K562 (cell line): Measurements from ENCODE around the gene CFAP97D2. TPM values are rescaled to one million over a fixed set of nuclear protein-coding genes. Genes with fewer than 3 reads are reported as not detected.

Experiments used
- ATAC-seq: fragments of 200-7000 bp; cut with Tn5 transposase; 3 replicates; pipeline ENCODE4 v1.9.1; 2020; ENCODE audit warnings: moderate library complexity
- BruUV-seq: library from RNA; stranded (reverse); fragments of 400-500 nt; replicated peaks from 2 replicates; lab custom pipeline; 2021; lab: Mats Ljungman, UMichigan
- CTCF ChIA-PET: fragments of 300-600 bp; formaldehyde crosslinking; extraction: SDS; loops from one replicate; lab custom pipeline; 2021; ENCODE audit warnings: low intra/inter-chr PET ratio; lab: Yijun Ruan, JAX
- POLR2A ChIA-PET: fragments of 300-600, 350-650 bp; sonication (Branson Sonifier 250); formaldehyde crosslinking; extraction: SDS; loops from one replicate; lab custom pipeline; 2021; ENCODE audit warnings: antibody characterized with exemption, inconsistent platforms; lab: Yijun Ruan, JAX
- DNase-seq, 4 experiments: peaks; one replicate each; pipeline versions ENCODE4 v3.0.0 to v3.0.0-alpha.2; 2011 to 2018; ENCODE audit warnings: low spot score in 3 of 4, mixed read lengths in 3 of 4; ENCODE audit errors: extremely low read depth in 1 of 4
- FAIRE-seq: peaks from 2 replicates; lab custom pipeline; 2011; peaks lifted over from hg19 to GRCh38; lab: Jason Lieb, UNC
- H2AFZ ChIP-seq: 2 replicates; pipeline ENCODE4 v1.6.0; 2011; ENCODE audit warnings: low read depth, low read length, control low read depth, inconsistent platforms
- H3K27ac ChIP-seq: fragments of 200-600 bp; 3 replicates; pipeline ENCODE4 v1.8.0; 2011; ENCODE audit warnings: low read depth, mild to moderate bottlenecking, control low read depth, inconsistent platforms, low read length, moderate library complexity, mixed read lengths; ENCODE audit errors: extremely low read depth
- H3K27me3 ChIP-seq, 2 experiments: fragments of 300-600 bp in 1 of 2; 2 replicates in 1 of 2; 3 replicates in 1 of 2; pipeline versions ENCODE4 v1.6.0 to v1.8.0; 2011; ENCODE audit warnings: inconsistent platforms in 2 of 2, low read length in 2 of 2, mild to moderate bottlenecking in 1 of 2, mixed read lengths in 1 of 2, moderate library complexity in 1 of 2; ENCODE audit not compliant: control insufficient read depth in 2 of 2, insufficient read depth in 2 of 2
- H3K36me3 ChIP-seq: fragments of 300-600 bp; 3 replicates; pipeline ENCODE4 v1.8.0; 2011; ENCODE audit warnings: mild to moderate bottlenecking, low read length, inconsistent platforms; ENCODE audit not compliant: control insufficient read depth, insufficient read depth
- H3K4me1 ChIP-seq, 2 experiments: fragments of 200-600 bp in 1 of 2; replicated peaks in 1 of 2; 2 replicates in 1 of 2; 3 replicates in 1 of 2; pipeline versions ENCODE4 v1.5.1 to v1.8.0; 2011; ENCODE audit warnings: inconsistent platforms in 2 of 2, low read length in 2 of 2, mild to moderate bottlenecking in 1 of 2, mixed read lengths in 1 of 2, moderate library complexity in 1 of 2; ENCODE audit not compliant: control insufficient read depth in 2 of 2, insufficient read depth in 2 of 2
- H3K4me2 ChIP-seq: 2 replicates; pipeline ENCODE4 v1.6.1; 2011; ENCODE audit warnings: low read length, control low read depth, inconsistent platforms, mixed read lengths; ENCODE audit not compliant: insufficient read depth
- H3K4me3 ChIP-seq: fragments of 200-600 bp; sonication (generic), shearing (Covaris generic); 2 replicates; pipeline ENCODE4 v1.5.1; 2016; ENCODE audit warnings: control low read depth, inconsistent platforms
- H3K79me2 ChIP-seq: fragments of 200-600 bp; 3 replicates; pipeline ENCODE4 v1.8.0; 2011; ENCODE audit warnings: low read length, inconsistent platforms; ENCODE audit not compliant: control insufficient read depth, insufficient read depth
- H3K9ac ChIP-seq, 2 experiments: 2 replicates each; pipeline versions ENCODE4 v1.6.0 to v1.6.1; 2011; ENCODE audit warnings: low read depth in 2 of 2, low read length in 2 of 2, control low read depth in 1 of 2, inconsistent platforms in 1 of 2, mild to moderate bottlenecking in 1 of 2, mixed read lengths in 1 of 2; ENCODE audit not compliant: insufficient read depth in 1 of 2
- H3K9me1 ChIP-seq: one replicate; pipeline ENCODE4 v1.6.0; 2011; ENCODE audit warnings: inconsistent platforms, mild to moderate bottlenecking, low read length, moderate library complexity; ENCODE audit not compliant: control insufficient read depth, insufficient read depth
- H3K9me3 ChIP-seq: replicated peaks from 2 replicates; pipeline ENCODE4 v1.5.1; 2011; ENCODE audit warnings: low read depth, low read length, inconsistent platforms; ENCODE audit not compliant: control insufficient read depth, insufficient read depth
- H4K20me1 ChIP-seq: replicated peaks from 2 replicates; pipeline ENCODE4 v1.6.1; 2011; ENCODE audit warnings: low read length, inconsistent platforms, mixed read lengths; ENCODE audit not compliant: control insufficient read depth, insufficient read depth
- ATF2 ChIP-seq: sonication (generic); formaldehyde crosslinking; IDR thresholded peaks from 2 replicates; pipeline ENCODE4 v1.8.1; 2022; ENCODE audit warnings: missing genetic modification reagents
- ETV5 ChIP-seq: sonication (generic); formaldehyde crosslinking; IDR thresholded peaks from 2 replicates; pipeline ENCODE4 v1.4.0; 2020; ENCODE audit warnings: low read depth, mild to moderate bottlenecking, missing genetic modification reagents
- HDAC6 ChIP-seq: IDR thresholded peaks from 2 replicates; pipeline ENCODE4 v1.6.1; 2012; ENCODE audit warnings: low read depth, mild to moderate bottlenecking, control low read depth, inconsistent platforms, low read length, moderate library complexity
- POLR2A ChIP-seq: fragments of 450-650 bp; conservative IDR thresholded peaks from 2 replicates; pipeline ENCODE4 v1.6.1; 2016
- POLR2G ChIP-seq: fragments of 200-400 bp; formaldehyde crosslinking; IDR thresholded peaks from 2 replicates; pipeline ENCODE4 v1.6.1; 2017; ENCODE audit warnings: low read depth, mild to moderate bottlenecking, antibody characterized with exemption, low read length, moderate library complexity
- PRPF4 ChIP-seq: fragments of 200-400 bp; formaldehyde crosslinking; IDR thresholded peaks from one replicate; pipeline ENCODE4 v1.6.1; 2017; ENCODE audit warnings: low read length, low read depth, mild to moderate bottlenecking; ENCODE audit not compliant: insufficient read depth, poor library complexity, severe bottlenecking
- TBL1XR1 ChIP-seq, 2 experiments: IDR thresholded peaks; 2 replicates each; pipeline ENCODE4 v1.6.1; 2012; ENCODE audit warnings: improper control_type of control experiment in 2 of 2, low read length in 2 of 2, mild to moderate bottlenecking in 1 of 2
- TCF7L2 ChIP-seq: fragments of 150-350 bp; IDR thresholded peaks from 2 replicates; pipeline ENCODE4 v1.6.1; 2016; ENCODE audit warnings: low read depth, mild to moderate bottlenecking, low read length, moderate library complexity
- ZNF197 ChIP-seq: fragments of 200-800 bp; sonication (Bioruptor generic); IDR thresholded peaks from 2 replicates; pipeline ENCODE4 v1.6.1; 2016; ENCODE audit warnings: low read depth, missing genetic modification characterization, missing compliant biosample characterization
- ZNF518B ChIP-seq: fragments of 250-450 bp; sonication (Bioruptor Pico); IDR thresholded peaks from 2 replicates; pipeline ENCODE4 v1.5.0; 2021; ENCODE audit warnings: mild to moderate bottlenecking, moderate library complexity
- ZNF561 ChIP-seq: fragments of 450-650 bp; formaldehyde crosslinking; conservative IDR thresholded peaks from 2 replicates; pipeline ENCODE4 v1.4.0; 2020; ENCODE audit warnings: mild to moderate bottlenecking, moderate library complexity
- WGBS: fragments of 100-300 bp; shearing (Covaris generic); methylation state at CpG from one replicate; pipeline ENCODE4 v1.1.6; 2016; ENCODE audit warnings: low coverage, mixed read lengths; ENCODE audit not compliant: insufficient coverage; ENCODE audit errors: missing lambda C conversion rate; 5-methylcytosine and 5-hydroxymethylcytosine counted together
- in situ Hi-C: fragments of 300-500 bp; cut with MboI; formaldehyde crosslinking; loops from 4 replicates; pipeline ENCODE4 v1.15.0; 2018; ENCODE audit warnings: inconsistent platforms, mixed read lengths
- intact Hi-C: fragments of 100-400 bp; cut with micrococcal nuclease; formaldehyde crosslinking; loops from 2 replicates; pipeline ENCODE4 v1.14.2; 2022
- polyA plus RNA-seq, 8 experiments: library from polyadenylated mRNA; depleted of rRNA in 4 of 8; stranded (reverse) in 5 of 8; unstranded in 3 of 8; fragments of >200 nt; fragmentation: Nextera tagmentation in 2 of 8; fragmentation: Illumina TruSeq in 1 of 8; extraction: Ambion mirVana in 2 of 8; extraction: Trizol in 1 of 8; gene quantifications; 2 replicates each; pipeline versions ENCODE4 v1.2.1 to v1.2.3, GENCODE V29; 2011 to 2014; ENCODE audit warnings: inconsistent platforms in 1 of 8, missing spikeins in 1 of 8
- total RNA-seq, 7 experiments: library from RNA; depleted of rRNA in 6 of 7; stranded (reverse); fragments of >200 nt in 6 of 7; fragmentation: Illumina TruSeq in 2 of 7; extraction: Trizol in 2 of 7; gene quantifications; 2 replicates each; pipeline versions ENCODE4 v1.2.1 to v1.2.3, GENCODE V29; 2011 to 2021; ENCODE audit warnings: low replicate concordance in 1 of 7
- TF ChIP-seq, protein P1 (sequence below): fragments of 450-650 bp; IDR thresholded peaks from 2 replicates; pipeline ENCODE4 v1.6.1; 2018; ENCODE audit not compliant: partially characterized antibody
- TF ChIP-seq, protein P2 (sequence below), 2 experiments: fragments of 450-650 bp; IDR thresholded peaks; 2 replicates each; pipeline ENCODE4 v1.6.1; 2016

Gene CFAP97D2
- total and polyA plus RNA-seq, 9 of the 15 experiments (the other 6 are each of a cell fraction or from before 2014, with no cell fraction given) = not detected

- Histone ChIP-seq H3K27ac (no peak overlapping the region), H3K9ac (no peak overlapping the region), H3K79me2 (no peaks in the 10 kb centered on the region), H3K27me3 (no peaks in the 10 kb centered on the region), H3K36me3 (peaks cover 98% of the 10 kb centered on the region), H3K9me1 (no peaks in the 10 kb centered on the region), H3K4me3 (no peak overlapping the region), H2AFZ (no peak overlapping the region), H3K4me1 (no peaks in the 10 kb centered on the region), H3K4me2 (no peak overlapping the region), H4K20me1 (no peaks in the 10 kb centered on the region), H3K9me3 (no peaks in the 10 kb centered on the region)
- POLR2A ChIA-PET = no interaction called here
- no peak for DNase-seq
- in situ Hi-C loops (no loop called here), intact Hi-C loops (no loop called here)
- 92% methylated on average over 7 of the region's 7 CpGs for WGBS
- no peak for ATAC-seq
- no peak for FAIRE-seq
- CTCF ChIA-PET = no interaction called here
- no TSS peak for BruUV-seq
- TF ChIP-seq TBL1XR1 (IDR thresholded peaks at IDR 0.05; ENCODE audit: low read length in 2 of 2) (no peak), ZNF518B (CRISPR knock-in tag) (no peak), POLR2A (no peak), ZNF197 (CRISPR knock-in tag) (no peak), POLR2G (no peak), ETV5 (CRISPR knock-in tag) (no peak), ATF2 (CRISPR knock-in tag) (no peak), HDAC6 (no peak), TCF7L2 (no peak), ZNF561 (CRISPR knock-in tag) (no peak), PRPF4 (no peak)
- TF ChIP-seq, protein P1, sequence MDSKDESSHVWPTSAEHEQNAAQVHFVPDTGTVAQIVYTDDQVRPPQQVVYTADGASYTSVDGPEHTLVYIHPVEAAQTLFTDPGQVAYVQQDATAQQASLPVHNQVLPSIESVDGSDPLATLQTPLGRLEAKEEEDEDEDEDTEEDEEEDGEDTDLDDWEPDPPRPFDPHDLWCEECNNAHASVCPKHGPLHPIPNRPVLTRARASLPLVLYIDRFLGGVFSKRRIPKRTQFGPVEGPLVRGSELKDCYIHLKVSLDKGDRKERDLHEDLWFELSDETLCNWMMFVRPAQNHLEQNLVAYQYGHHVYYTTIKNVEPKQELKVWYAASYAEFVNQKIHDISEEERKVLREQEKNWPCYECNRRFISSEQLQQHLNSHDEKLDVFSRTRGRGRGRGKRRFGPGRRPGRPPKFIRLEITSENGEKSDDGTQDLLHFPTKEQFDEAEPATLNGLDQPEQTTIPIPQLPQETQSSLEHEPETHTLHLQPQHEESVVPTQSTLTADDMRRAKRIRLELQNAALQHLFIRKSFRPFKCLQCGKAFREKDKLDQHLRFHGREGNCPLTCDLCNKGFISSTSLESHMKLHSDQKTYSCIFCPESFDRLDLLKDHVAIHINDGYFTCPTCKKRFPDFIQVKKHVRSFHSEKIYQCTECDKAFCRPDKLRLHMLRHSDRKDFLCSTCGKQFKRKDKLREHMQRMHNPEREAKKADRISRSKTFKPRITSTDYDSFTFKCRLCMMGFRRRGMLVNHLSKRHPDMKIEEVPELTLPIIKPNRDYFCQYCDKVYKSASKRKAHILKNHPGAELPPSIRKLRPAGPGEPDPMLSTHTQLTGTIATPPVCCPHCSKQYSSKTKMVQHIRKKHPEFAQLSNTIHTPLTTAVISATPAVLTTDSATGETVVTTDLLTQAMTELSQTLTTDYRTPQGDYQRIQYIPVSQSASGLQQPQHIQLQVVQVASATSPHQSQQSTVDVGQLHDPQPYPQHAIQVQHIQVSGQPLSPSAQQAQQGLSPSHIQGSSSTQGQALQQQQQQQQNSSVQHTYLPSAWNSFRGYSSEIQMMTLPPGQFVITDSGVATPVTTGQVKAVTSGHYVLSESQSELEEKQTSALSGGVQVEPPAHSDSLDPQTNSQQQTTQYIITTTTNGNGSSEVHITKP = no peak
- TF ChIP-seq, protein P2, sequence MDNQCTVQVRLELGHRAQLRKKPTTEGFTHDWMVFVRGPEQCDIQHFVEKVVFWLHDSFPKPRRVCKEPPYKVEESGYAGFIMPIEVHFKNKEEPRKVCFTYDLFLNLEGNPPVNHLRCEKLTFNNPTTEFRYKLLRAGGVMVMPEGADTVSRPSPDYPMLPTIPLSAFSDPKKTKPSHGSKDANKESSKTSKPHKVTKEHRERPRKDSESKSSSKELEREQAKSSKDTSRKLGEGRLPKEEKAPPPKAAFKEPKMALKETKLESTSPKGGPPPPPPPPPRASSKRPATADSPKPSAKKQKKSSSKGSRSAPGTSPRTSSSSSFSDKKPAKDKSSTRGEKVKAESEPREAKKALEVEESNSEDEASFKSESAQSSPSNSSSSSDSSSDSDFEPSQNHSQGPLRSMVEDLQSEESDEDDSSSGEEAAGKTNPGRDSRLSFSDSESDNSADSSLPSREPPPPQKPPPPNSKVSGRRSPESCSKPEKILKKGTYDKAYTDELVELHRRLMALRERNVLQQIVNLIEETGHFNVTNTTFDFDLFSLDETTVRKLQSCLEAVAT (IDR thresholded peaks at IDR 0.05) = no peak
Observed at GRCh38 chr13:114259374-114259773, 80.3 kb downstream of the CFAP97D2 start.
